HCT116 (cell line): ENCODE results near the gene POFUT2. TPM values are rescaled to one million over a fixed set of nuclear protein-coding genes. Genes with fewer than 3 reads are reported as not detected.

Experiments
- ATAC-seq: fragments of 200-7000 bp; cut with Tn5 transposase; 2 replicates; pipeline ENCODE4 v1.9.1; 2020; ENCODE audit warnings: mild to moderate bottlenecking, moderate library complexity
- BruUV-seq: library from RNA; stranded (reverse); fragments of 400-500 nt; replicated peaks from 2 replicates; lab custom pipeline; 2021; lab: Mats Ljungman, UMichigan
- CTCF ChIA-PET: fragments of 300-600 bp; sonication (Branson Sonifier 250); formaldehyde crosslinking; loops from one replicate; lab custom pipeline; 2021; ENCODE audit warnings: antibody characterized with exemption; lab: Charles Lee
- POLR2A ChIA-PET: fragments of 300-600, 350-600 bp; sonication (Branson Sonifier 250); formaldehyde crosslinking; loops from one replicate; lab custom pipeline; 2021; ENCODE audit warnings: antibody characterized with exemption; lab: Charles Lee
- RAD21 ChIA-PET, 2 experiments: fragments of 300-600 bp; sonication (Branson Sonifier 250); formaldehyde crosslinking; loops; one replicate each; lab custom pipeline; 2023; ENCODE audit warnings: low total read pairs in 2 of 2; ENCODE audit not compliant: uncharacterized antibody in 2 of 2, unreplicated experiment in 2 of 2, low non-redundant PET in 1 of 2; lab: Charles Lee
- DNase-seq: peaks from one replicate; pipeline ENCODE4 v3.0.0-alpha.2; 2010; ENCODE audit warnings: low read depth, low spot score
- H2AFZ ChIP-seq: fragments of 200-600 bp; shearing (Covaris generic), sonication (generic); 2 replicates; pipeline ENCODE4 v1.6.1; 2017; ENCODE audit warnings: low read depth, mixed run types, mixed read lengths, antibody characterized with exemption, low read length; ENCODE audit not compliant: poor library complexity, severe bottlenecking
- H3K27ac ChIP-seq: 2 replicates; pipeline ENCODE4 v1.5.1; 2012; ENCODE audit warnings: low read depth, low read length
- H3K27me3 ChIP-seq: fragments of 200-600 bp; sonication (generic); 2 replicates; pipeline ENCODE4 v1.6.1; 2016; ENCODE audit warnings: mixed run types, low read length, mixed read lengths; ENCODE audit not compliant: insufficient read depth
- H3K36me3 ChIP-seq, 2 experiments: fragments of 200-500 bp in 1 of 2; fragments of 200-600 bp in 1 of 2; sonication (Bioruptor generic) in 1 of 2; sonication (generic) in 1 of 2; 2 replicates each; pipeline versions ENCODE4 v1.5.1 to v1.6.1; 2014 to 2016; ENCODE audit warnings: low read length in 2 of 2, inconsistent platforms in 1 of 2, mixed read lengths in 1 of 2, mixed run types in 1 of 2; ENCODE audit not compliant: insufficient read depth in 2 of 2, control insufficient read depth in 1 of 2
- H3K4me1 ChIP-seq, 2 experiments: fragments of 200-600 bp in 1 of 2; sonication (generic) in 1 of 2; 2 replicates each; pipeline versions ENCODE4 v1.5.1 to v1.6.1; 2012 to 2017; ENCODE audit warnings: low read length in 2 of 2, inconsistent platforms in 1 of 2, mild to moderate bottlenecking in 1 of 2, mixed read lengths in 1 of 2, mixed run types in 1 of 2, moderate library complexity in 1 of 2; ENCODE audit not compliant: insufficient read depth in 2 of 2, control insufficient read depth in 1 of 2
- H3K4me2 ChIP-seq: fragments of 200-600 bp; sonication (generic); 2 replicates; pipeline ENCODE4 v1.6.1; 2017; ENCODE audit warnings: mixed run types, low read length, mixed read lengths
- H3K4me3 ChIP-seq, 2 experiments: fragments of 200-600 bp in 1 of 2; sonication (generic) in 1 of 2; replicated peaks in 1 of 2; 2 replicates each; pipeline ENCODE4 v1.5.1; 2011 to 2016; ENCODE audit warnings: low read length in 2 of 2, control low read depth in 1 of 2, low read depth in 1 of 2, mild to moderate bottlenecking in 1 of 2, mixed read lengths in 1 of 2, mixed run types in 1 of 2
- H3K79me2 ChIP-seq: fragments of 200-600 bp; sonication (generic); 2 replicates; pipeline ENCODE4 v1.6.1; 2017; ENCODE audit warnings: mild to moderate bottlenecking, mixed run types, low read length, moderate library complexity, mixed read lengths; ENCODE audit not compliant: insufficient read depth
- H3K9ac ChIP-seq: fragments of 200-600 bp; sonication (generic); 2 replicates; pipeline ENCODE4 v1.6.1; 2016; ENCODE audit warnings: low read length, mixed read lengths
- H3K9me2 ChIP-seq: fragments of 200-600 bp; sonication (generic), shearing (Covaris generic); 2 replicates; pipeline ENCODE4 v1.6.1; 2017; ENCODE audit warnings: mixed run types, mild to moderate bottlenecking, moderate library complexity; ENCODE audit not compliant: insufficient read depth
- H3K9me3 ChIP-seq, 2 experiments: fragments of 200-500 bp in 1 of 2; fragments of 200-600 bp in 1 of 2; sonication (Bioruptor generic) in 1 of 2; sonication (generic) in 1 of 2; 2 replicates each; pipeline ENCODE4 v1.6.1; 2014 to 2017; ENCODE audit warnings: low read length in 2 of 2, mixed read lengths in 2 of 2, inconsistent platforms in 1 of 2, low read depth in 1 of 2, mild to moderate bottlenecking in 1 of 2, mixed run types in 1 of 2, moderate library complexity in 1 of 2; ENCODE audit not compliant: control insufficient read depth in 1 of 2, insufficient read depth in 1 of 2
- H4K20me1 ChIP-seq: fragments of 200-600 bp; sonication (generic), shearing (Covaris generic); 2 replicates; pipeline ENCODE4 v1.6.1; 2017; ENCODE audit warnings: mixed run types, mild to moderate bottlenecking, moderate library complexity; ENCODE audit not compliant: insufficient read depth
- FOSL1 ChIP-seq: IDR thresholded peaks from 2 replicates; pipeline ENCODE4 v1.6.1; 2012; ENCODE audit warnings: low read depth
- MAX ChIP-seq: IDR thresholded peaks from 2 replicates; pipeline ENCODE4 v1.6.1; 2012
- POLR2A ChIP-seq: IDR thresholded peaks from 2 replicates; pipeline ENCODE4 v1.7.0; 2011; ENCODE audit warnings: borderline replicate concordance; ENCODE audit not compliant: insufficient read depth, insufficient read length; ENCODE audit errors: extremely low read depth
- SP1 ChIP-seq: IDR thresholded peaks from 2 replicates; pipeline ENCODE4 v1.6.1; 2012; ENCODE audit warnings: low read depth
- SRF ChIP-seq: IDR thresholded peaks from 2 replicates; pipeline ENCODE4 v1.6.1; 2012; ENCODE audit warnings: low read depth
- TCF7L2 ChIP-seq: IDR thresholded peaks from 2 replicates; pipeline ENCODE4 v1.7.0; 2011; ENCODE audit warnings: borderline replicate concordance, inconsistent platforms; ENCODE audit not compliant: insufficient read depth, insufficient read length; ENCODE audit errors: extremely low read depth
- YY1 ChIP-seq: IDR thresholded peaks from 2 replicates; pipeline ENCODE4 v1.6.1; 2011; ENCODE audit warnings: low read length, low read depth, moderate library complexity, mild to moderate bottlenecking; ENCODE audit not compliant: insufficient replicate concordance; ENCODE audit errors: extremely low read depth
- ZBTB33 ChIP-seq: IDR thresholded peaks from 2 replicates; pipeline ENCODE4 v1.6.1; 2011; ENCODE audit warnings: mild to moderate bottlenecking, low read length, moderate library complexity; ENCODE audit not compliant: insufficient replicate concordance; ENCODE audit errors: extremely low read depth
- intact Hi-C: fragments of 100-400 bp; cut with micrococcal nuclease; formaldehyde crosslinking; loops from 2 replicates; pipeline ENCODE4 v1.10.0; 2022
- total RNA-seq: library from RNA; stranded (reverse); gene quantifications from one replicate; pipeline ENCODE4 v1.2.1, GENCODE V29; 2021; ENCODE audit not compliant: unreplicated experiment

The POFUT2 gene
- total RNA-seq, 1 experiment from 2014 or later: 20.5 TPM

GRCh38 chr21:45264146-45264911 is 23.4 kb downstream of the POFUT2 start:
- H3K4me2 ChIP-seq: no peak overlapping the region
- H3K27me3 ChIP-seq: no peaks in the 10 kb centered on the region
- DNase-seq (no peak), ATAC-seq (no peak)
- ChIA-PET CTCF (no interaction called here), RAD21 (no interaction called here), POLR2A (no interaction called here)
- no peak overlapping the region for H3K9ac ChIP-seq
- no peaks in the 10 kb centered on the region for H3K9me3 ChIP-seq
- H3K4me1 ChIP-seq: no peaks in the 10 kb centered on the region
- H3K27ac ChIP-seq: no peak overlapping the region
- H2AFZ ChIP-seq: no peak overlapping the region
- no peaks in the 10 kb centered on the region for H3K9me2 ChIP-seq
- BruUV-seq: no TSS peak
- H3K4me3 ChIP-seq: no peak overlapping the region
- intact Hi-C loops: no loop called here
- H3K36me3 ChIP-seq: peaks cover 4 to 9% of the 10 kb centered on the region in 2 experiments; a peak in 2 of 4 replicates
- no peaks in the 10 kb centered on the region for H3K79me2 ChIP-seq
- no peaks in the 10 kb centered on the region for H4K20me1 ChIP-seq
- TF ChIP-seq SP1 (no peak), MAX (no peak), TCF7L2 (no peak), POLR2A (no peak), ZBTB33 (no peak), SRF (no peak), YY1 (no peak), FOSL1 (no peak)
